HepG2 (cell line): ENCODE data around the gene LAPTM4A.

Experiments used
- ARID5B ChIP-seq: IDR thresholded peaks from 2 replicates; pipeline ENCODE4 v1.4.0; 2020; ENCODE audit warnings: mild to moderate bottlenecking, missing genetic modification reagents
- CBFB ChIP-seq: sonication (generic); formaldehyde crosslinking; IDR thresholded peaks from 2 replicates; pipeline ENCODE4 v1.4.0; 2020; ENCODE audit warnings: missing genetic modification reagents
- CBX2 ChIP-seq, 2 experiments: fragments of 200-600 bp in 1 of 2; sonication (generic); formaldehyde crosslinking in 1 of 2; IDR thresholded peaks; 2 replicates each; pipeline versions ENCODE4 v1.7.0 to v1.8.1; 2018 to 2022; ENCODE audit warnings: low read depth in 2 of 2, low read length in 1 of 2, mild to moderate bottlenecking in 1 of 2, missing genetic modification reagents in 1 of 2
- FOXK1 ChIP-seq: sonication (generic); formaldehyde crosslinking; IDR thresholded peaks from 2 replicates; pipeline ENCODE4 v1.4.0; 2020; ENCODE audit warnings: low read depth, missing genetic modification reagents, borderline replicate concordance
- POLR2A ChIP-seq, 2 experiments: IDR thresholded peaks; 2 replicates each; pipeline ENCODE4 v1.6.1; 2011; ENCODE audit warnings: low read depth in 2 of 2, low read length in 2 of 2, mild to moderate bottlenecking in 1 of 2, moderate library complexity in 1 of 2; ENCODE audit not compliant: insufficient read depth in 1 of 2
- RNF2 ChIP-seq: fragments of 450-650 bp; conservative IDR thresholded peaks from 2 replicates; pipeline ENCODE4 v1.6.1; 2016; ENCODE audit warnings: low read depth
- SRF ChIP-seq: IDR thresholded peaks from 2 replicates; pipeline ENCODE4 v1.6.1; 2011; ENCODE audit warnings: mild to moderate bottlenecking, low read depth, low read length, moderate library complexity
- SRSF4 ChIP-seq: fragments of 200-400 bp; formaldehyde crosslinking; IDR thresholded peaks from one replicate; pipeline ENCODE4 v1.6.1; 2018; ENCODE audit warnings: mild to moderate bottlenecking, low read depth, low read length, moderate library complexity; ENCODE audit not compliant: poor library complexity, severe bottlenecking
- SRY ChIP-seq: sonication (generic); formaldehyde crosslinking; IDR thresholded peaks from 2 replicates; pipeline ENCODE4 v1.8.0; 2022; ENCODE audit warnings: mild to moderate bottlenecking, missing genetic modification reagents
- ZNF354B ChIP-seq: sonication (generic); formaldehyde crosslinking; IDR thresholded peaks from 2 replicates; pipeline ENCODE4 v1.8.0; 2022; ENCODE audit warnings: mild to moderate bottlenecking, missing genetic modification reagents
- ZSCAN25 ChIP-seq: sonication (generic); formaldehyde crosslinking; IDR thresholded peaks from 2 replicates; pipeline ENCODE4 v1.8.0; 2022; ENCODE audit warnings: mild to moderate bottlenecking, missing genetic modification reagents
- TF ChIP-seq, protein P1 (sequence below): sonication (generic); formaldehyde crosslinking; IDR thresholded peaks from 2 replicates; pipeline ENCODE4 v1.5.0; 2020; ENCODE audit warnings: mild to moderate bottlenecking, missing genetic modification reagents, moderate library complexity
- TF ChIP-seq, protein P2 (sequence below), 2 experiments: sonication (generic) in 1 of 2; formaldehyde crosslinking in 1 of 2; IDR thresholded peaks; 2 replicates each; pipeline versions ENCODE4 v1.4.0 to v1.6.1; 2018 to 2020; ENCODE audit warnings: missing genetic modification reagents in 2 of 2, borderline replicate concordance in 1 of 2, low read depth in 1 of 2, mild to moderate bottlenecking in 1 of 2, missing biosample characterization in 1 of 2

DNA sequence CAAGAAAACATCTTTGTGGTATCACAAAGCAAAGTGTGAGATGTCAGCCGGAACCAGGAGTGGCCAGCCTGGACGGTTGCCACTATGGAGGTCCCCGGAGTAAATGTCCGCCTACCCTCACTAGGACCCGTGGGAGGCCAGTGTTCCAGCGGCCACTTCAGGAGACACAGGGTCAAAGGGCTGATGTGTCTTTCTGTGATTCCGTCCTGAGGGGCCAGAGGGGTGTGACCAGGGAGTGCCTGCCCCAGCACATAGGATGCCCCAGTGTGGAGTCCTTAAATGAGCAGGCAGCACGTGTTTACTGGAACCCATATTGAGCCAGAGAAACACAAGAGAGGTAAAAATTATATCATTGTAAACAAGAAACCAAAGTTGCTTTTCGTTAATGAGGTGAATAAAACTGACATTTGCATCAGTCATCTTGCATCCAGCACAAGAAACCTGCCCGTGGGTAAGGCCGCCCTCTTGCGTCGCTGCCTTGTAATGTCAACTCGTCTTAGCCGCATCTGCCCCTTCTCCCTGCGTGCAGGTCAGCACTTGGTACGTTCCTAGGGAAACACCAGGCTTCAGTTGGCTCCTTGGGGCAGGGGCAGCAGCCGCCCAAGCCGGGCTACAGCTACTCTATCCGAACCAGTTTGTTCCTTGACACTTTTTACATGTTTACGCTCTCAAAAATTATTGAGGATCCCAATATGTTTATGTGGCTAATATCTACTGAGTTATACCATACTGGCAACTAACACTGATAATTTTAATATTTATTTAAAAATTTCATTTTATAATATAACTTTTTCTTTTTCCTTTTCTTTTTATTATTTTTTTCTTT is 46.7 kb upstream of the LAPTM4A start:
- TF ChIP-seq, protein P1, sequence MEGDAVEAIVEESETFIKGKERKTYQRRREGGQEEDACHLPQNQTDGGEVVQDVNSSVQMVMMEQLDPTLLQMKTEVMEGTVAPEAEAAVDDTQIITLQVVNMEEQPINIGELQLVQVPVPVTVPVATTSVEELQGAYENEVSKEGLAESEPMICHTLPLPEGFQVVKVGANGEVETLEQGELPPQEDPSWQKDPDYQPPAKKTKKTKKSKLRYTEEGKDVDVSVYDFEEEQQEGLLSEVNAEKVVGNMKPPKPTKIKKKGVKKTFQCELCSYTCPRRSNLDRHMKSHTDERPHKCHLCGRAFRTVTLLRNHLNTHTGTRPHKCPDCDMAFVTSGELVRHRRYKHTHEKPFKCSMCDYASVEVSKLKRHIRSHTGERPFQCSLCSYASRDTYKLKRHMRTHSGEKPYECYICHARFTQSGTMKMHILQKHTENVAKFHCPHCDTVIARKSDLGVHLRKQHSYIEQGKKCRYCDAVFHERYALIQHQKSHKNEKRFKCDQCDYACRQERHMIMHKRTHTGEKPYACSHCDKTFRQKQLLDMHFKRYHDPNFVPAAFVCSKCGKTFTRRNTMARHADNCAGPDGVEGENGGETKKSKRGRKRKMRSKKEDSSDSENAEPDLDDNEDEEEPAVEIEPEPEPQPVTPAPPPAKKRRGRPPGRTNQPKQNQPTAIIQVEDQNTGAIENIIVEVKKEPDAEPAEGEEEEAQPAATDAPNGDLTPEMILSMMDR (CRISPR knock-in tag) = peak; percentile 98
- TF ChIP-seq ZNF354B (0 out of 2 replicates have a peak, but pooled peaks have one; percentile 34), SRSF4 (no peak), CBFB (CRISPR knock-in tag) (0 out of 2 replicates have a peak, but pooled peaks have one; percentile 50), SRY (CRISPR knock-in tag) (no peak), FOXK1 (peak; percentile 54; the same call in 1 of the 2 replicates), ZSCAN25 (CRISPR knock-in tag) (no peak), CBX2 (IDR thresholded peaks at IDR 0.05; ENCODE audit: low read depth, low read length) (no peak), CBX2 (CRISPR knock-in tag; IDR thresholded peaks at IDR 0.05; ENCODE audit: low read depth) (no peak), POLR2A (IDR thresholded peaks at IDR 0.05; ENCODE audit: insufficient read depth in 1 of 2, low read depth in 2 of 2, low read length in 2 of 2) (no peak), ARID5B (CRISPR knock-in tag) (peak; percentile 73), SRF (no peak), RNF2 (no peak)
- TF ChIP-seq, protein P2, sequence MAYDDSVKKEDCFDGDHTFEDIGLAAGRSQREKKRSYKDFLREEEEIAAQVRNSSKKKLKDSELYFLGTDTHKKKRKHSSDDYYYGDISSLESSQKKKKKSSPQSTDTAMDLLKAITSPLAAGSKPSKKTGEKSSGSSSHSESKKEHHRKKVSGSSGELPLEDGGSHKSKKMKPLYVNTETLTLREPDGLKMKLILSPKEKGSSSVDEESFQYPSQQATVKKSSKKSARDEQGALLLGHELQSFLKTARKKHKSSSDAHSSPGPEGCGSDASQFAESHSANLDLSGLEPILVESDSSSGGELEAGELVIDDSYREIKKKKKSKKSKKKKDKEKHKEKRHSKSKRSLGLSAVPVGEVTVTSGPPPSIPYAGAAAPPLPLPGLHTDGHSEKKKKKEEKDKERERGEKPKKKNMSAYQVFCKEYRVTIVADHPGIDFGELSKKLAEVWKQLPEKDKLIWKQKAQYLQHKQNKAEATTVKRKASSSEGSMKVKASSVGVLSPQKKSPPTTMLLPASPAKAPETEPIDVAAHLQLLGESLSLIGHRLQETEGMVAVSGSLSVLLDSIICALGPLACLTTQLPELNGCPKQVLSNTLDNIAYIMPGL (CRISPR knock-in tag; IDR thresholded peaks at IDR 0.05; ENCODE audit: borderline replicate concordance in 1 of 2, low read depth in 1 of 2) = peak; percentile 59 to 87; a peak in 3 of 4 replicates
